H1 (cell line): Measurements from ENCODE around the gene MUS81. TPM values are rescaled to one million over a fixed set of nuclear protein-coding genes. Genes with fewer than 3 reads are reported as not detected.

Source experiments
- CTCF ChIA-PET: fragments of 300-600 bp; sonication (Branson Sonifier 250); formaldehyde crosslinking; loops from one replicate; lab custom pipeline; 2021; ENCODE audit not compliant: partially characterized antibody; lab: Charles Lee
- POLR2A ChIA-PET: fragments of 300-600 bp; sonication (Branson Sonifier 250); formaldehyde crosslinking; loops from one replicate; lab custom pipeline; 2021; ENCODE audit warnings: inconsistent platforms; ENCODE audit not compliant: partially characterized antibody; lab: Charles Lee
- DNase-seq, 2 experiments: peaks; one replicate each; pipeline versions ENCODE4 v3.0.0 to v3.0.0-alpha.2; 2010 to 2022; ENCODE audit warnings: low spot score in 2 of 2, low read depth in 1 of 2, mixed read lengths in 1 of 2
- FAIRE-seq: peaks from 2 replicates; lab custom pipeline; 2011; peaks lifted over from hg19 to GRCh38; lab: Jason Lieb, UNC
- H2AFZ ChIP-seq: 2 replicates; pipeline ENCODE4 v1.8.1; 2012; ENCODE audit warnings: low read length, inconsistent platforms
- H2AK5ac ChIP-seq: 2 replicates; pipeline ENCODE4 v1.6.1; 2013; ENCODE audit warnings: low read depth, low read length
- H2BK120ac ChIP-seq: replicated peaks from 2 replicates; pipeline ENCODE3; 2013; ENCODE audit warnings: low read depth, low read length, inconsistent platforms
- H2BK12ac ChIP-seq: 2 replicates; pipeline ENCODE4 v1.6.1; 2013; ENCODE audit warnings: low read depth, low read length
- H2BK15ac ChIP-seq: 2 replicates; pipeline ENCODE4 v1.6.1; 2013; ENCODE audit warnings: low read length
- H2BK20ac ChIP-seq: 2 replicates; pipeline ENCODE4 v1.6.1; 2013; ENCODE audit warnings: low read length
- H2BK5ac ChIP-seq: 2 replicates; pipeline ENCODE4 v1.6.1; 2013; ENCODE audit warnings: low read depth, low read length
- H3K14ac ChIP-seq: 2 replicates; pipeline ENCODE4 v1.6.1; 2013; ENCODE audit warnings: inconsistent platforms; ENCODE audit not compliant: insufficient read length
- H3K18ac ChIP-seq: 2 replicates; pipeline ENCODE4 v1.6.1; 2013; ENCODE audit warnings: low read length; ENCODE audit errors: extremely low read depth
- H3K23ac ChIP-seq: 2 replicates; pipeline ENCODE4 v1.6.1; 2013; ENCODE audit warnings: inconsistent platforms; ENCODE audit not compliant: insufficient read length
- H3K23me2 ChIP-seq: 2 replicates; pipeline ENCODE4 v1.6.1; 2013; ENCODE audit warnings: low read depth, low read length
- H3K27ac ChIP-seq: 2 replicates; pipeline ENCODE4 v1.6.1; 2011; ENCODE audit warnings: low read depth, low read length, inconsistent platforms
- H3K27me3 ChIP-seq, 4 experiments: replicated peaks in 1 of 4; 1 replicate in 1 of 4; 2 replicates in 3 of 4; pipeline versions ENCODE4 v1.6.1 to v1.8.1; 2011 to 2013; ENCODE audit warnings: low read length in 3 of 4, mild to moderate bottlenecking in 3 of 4, inconsistent platforms in 2 of 4, mixed read lengths in 2 of 4, moderate library complexity in 1 of 4; ENCODE audit not compliant: control insufficient read depth in 3 of 4, insufficient read depth in 3 of 4; ENCODE audit errors: extremely low read depth in 1 of 4
- H3K36me3 ChIP-seq, 4 experiments: 2 replicates each; pipeline versions ENCODE4 v1.6.1 to v1.8.1; 2011 to 2013; ENCODE audit warnings: mild to moderate bottlenecking in 4 of 4, low read length in 3 of 4, moderate library complexity in 2 of 4, control low read depth in 1 of 4, inconsistent platforms in 1 of 4; ENCODE audit not compliant: insufficient read depth in 4 of 4, control insufficient read depth in 2 of 4
- H3K4ac ChIP-seq: replicated peaks from 2 replicates; pipeline ENCODE3; 2013; ENCODE audit warnings: low read length, low read depth, mixed read lengths, inconsistent platforms; ENCODE audit not compliant: insufficient read length
- H3K4me1 ChIP-seq, 4 experiments: replicated peaks in 1 of 4; 1 replicate in 1 of 4; 2 replicates in 3 of 4; pipeline versions ENCODE4 v1.6.1 to v1.8.1; 2011 to 2013; ENCODE audit warnings: low read length in 3 of 4, inconsistent platforms in 2 of 4, mixed read lengths in 1 of 4; ENCODE audit not compliant: insufficient read depth in 4 of 4, control insufficient read depth in 3 of 4
- H3K4me2 ChIP-seq, 2 experiments: 2 replicates each; pipeline versions ENCODE4 v1.6.1 to v1.8.1; 2011 to 2013; ENCODE audit warnings: low read depth in 2 of 2, low read length in 2 of 2, control low read depth in 1 of 2, inconsistent platforms in 1 of 2, mild to moderate bottlenecking in 1 of 2; ENCODE audit not compliant: insufficient read depth in 1 of 2
- H3K4me3 ChIP-seq, 4 experiments: fragments of 200-600, 300-600 bp in 1 of 4; sonication (generic), shearing (Covaris generic), sonication (Bioruptor Twin) in 1 of 4; 2 replicates each; pipeline versions ENCODE4 v1.5.1 to v1.8.1; 2011 to 2016; ENCODE audit warnings: low read length in 4 of 4, low read depth in 3 of 4, control low read depth in 2 of 4, inconsistent platforms in 2 of 4, mild to moderate bottlenecking in 2 of 4, mixed read lengths in 1 of 4, moderate library complexity in 1 of 4; ENCODE audit not compliant: insufficient read depth in 2 of 4; ENCODE audit errors: extremely low read depth in 1 of 4
- H3K56ac ChIP-seq: replicated peaks from 2 replicates; pipeline ENCODE3; 2013; ENCODE audit warnings: low read depth, mild to moderate bottlenecking, mixed read lengths, low read length, inconsistent platforms; ENCODE audit not compliant: insufficient read length
- H3K79me1 ChIP-seq: 2 replicates; pipeline ENCODE4 v1.6.1; 2013; ENCODE audit warnings: low read depth, low read length, control low read depth
- H3K79me2 ChIP-seq, 2 experiments: 2 replicates each; pipeline versions ENCODE4 v1.6.1 to v1.8.1; 2012 to 2013; ENCODE audit warnings: low read length in 2 of 2, mild to moderate bottlenecking in 2 of 2, inconsistent platforms in 1 of 2; ENCODE audit not compliant: insufficient read depth in 2 of 2, control insufficient read depth in 1 of 2
- H3K9ac ChIP-seq, 4 experiments: replicated peaks in 1 of 4; 1 replicate in 1 of 4; 2 replicates in 3 of 4; pipeline versions ENCODE4 v1.6.1 to v1.8.1; 2011 to 2013; ENCODE audit warnings: low read depth in 3 of 4, low read length in 3 of 4, control low read depth in 2 of 4, mild to moderate bottlenecking in 2 of 4, moderate library complexity in 2 of 4, inconsistent platforms in 1 of 4; ENCODE audit errors: extremely low read depth in 1 of 4
- H3K9me3 ChIP-seq, 2 experiments: 2 replicates each; pipeline versions ENCODE4 v1.6.1 to v1.8.1; 2012 to 2013; ENCODE audit warnings: mild to moderate bottlenecking in 2 of 2, moderate library complexity in 2 of 2, control low read depth in 1 of 2, inconsistent platforms in 1 of 2, low read depth in 1 of 2, low read length in 1 of 2, mixed read lengths in 1 of 2; ENCODE audit not compliant: insufficient read depth in 2 of 2
- H4K20me1 ChIP-seq, 2 experiments: replicated peaks in 1 of 2; 2 replicates each; pipeline versions ENCODE3 to v1.8.1; 2011 to 2013; ENCODE audit warnings: inconsistent platforms in 2 of 2, low read length in 2 of 2, mild to moderate bottlenecking in 1 of 2; ENCODE audit not compliant: insufficient read depth in 2 of 2, control insufficient read depth in 1 of 2
- H4K5ac ChIP-seq: 2 replicates; pipeline ENCODE4 v1.6.1; 2013; ENCODE audit warnings: low read length, low read depth, mixed read lengths, inconsistent platforms; ENCODE audit not compliant: insufficient read length
- H4K8ac ChIP-seq: 2 replicates; pipeline ENCODE4 v1.8.0; 2013; ENCODE audit warnings: mild to moderate bottlenecking, moderate library complexity, low read length, inconsistent platforms; ENCODE audit not compliant: insufficient read depth; ENCODE audit errors: extremely low read depth
- H4K91ac ChIP-seq: replicated peaks from 2 replicates; pipeline ENCODE3; 2013; ENCODE audit warnings: low read length, mixed read lengths, inconsistent platforms; ENCODE audit not compliant: insufficient read length
- EGR1 ChIP-seq: IDR thresholded peaks from 2 replicates; pipeline ENCODE4 v1.6.1; 2011; ENCODE audit warnings: low read depth, low read length, borderline replicate concordance
- FOSL1 ChIP-seq: IDR thresholded peaks from 2 replicates; pipeline ENCODE4 v1.6.1; 2011; ENCODE audit warnings: mild to moderate bottlenecking, low read depth, low read length, moderate library complexity; ENCODE audit not compliant: insufficient read depth
- POLR2AphosphoS5 ChIP-seq: IDR thresholded peaks from 2 replicates; pipeline ENCODE4 v1.6.1; 2011; ENCODE audit warnings: low read depth, low read length
- RBBP5 ChIP-seq: IDR thresholded peaks from 2 replicates; pipeline ENCODE4 v1.7.1; 2012; ENCODE audit warnings: low read depth, mild to moderate bottlenecking, inconsistent platforms, low read length, moderate library complexity, borderline replicate concordance
- RNF2 ChIP-seq: fragments of 200-900, 300-1000 bp; sonication (generic); IDR thresholded peaks from 2 replicates; pipeline ENCODE4 v1.7.1; 2016; ENCODE audit warnings: borderline replicate concordance, low read depth, mild to moderate bottlenecking, antibody characterized with exemption, low read length; ENCODE audit not compliant: poor library complexity, severe bottlenecking; ENCODE audit errors: missing control alignments
- WGBS, 2 experiments: shearing (Covaris generic) in 1 of 2; methylation state at CpG; one replicate each; pipeline versions ENCODE4 v1.1.6 to v1.1.7; 2013 to 2015; ENCODE audit warnings: low lambda C conversion rate in 2 of 2, mixed read lengths in 2 of 2, inconsistent platforms in 1 of 2, low coverage in 1 of 2, missing lambda C conversion rate in 1 of 2; ENCODE audit not compliant: insufficient replicate concordance in 2 of 2, insufficient coverage in 1 of 2, insufficient read length in 1 of 2; ENCODE audit errors: extremely low coverage in 1 of 2, missing lambda C conversion rate in 1 of 2; 5-methylcytosine and 5-hydroxymethylcytosine counted together
- polyA plus RNA-seq, 7 experiments: library from polyadenylated mRNA; depleted of rRNA in 3 of 7; stranded (reverse) in 5 of 7; unstranded in 2 of 7; fragments of >200 nt in 5 of 7; fragments of 200-250 nt in 2 of 7; gene quantifications; 1 replicate in 5 of 7; 2 replicates in 1 of 7; 4 replicates in 1 of 7; pipeline versions ENCODE4 v1.2.1 to v1.2.3, GENCODE V29; 2011 to 2013; ENCODE audit warnings: missing spikeins in 2 of 7, mixed read lengths in 2 of 7
- total RNA-seq: library from RNA; stranded (reverse); fragmentation: NEBNext Ultra II Directional; extraction: Animal tissue kit (Norgen Biotek cat#: 25700); gene quantifications from 2 replicates; pipeline ENCODE4 v1.2.1, GENCODE V29; 2021

The MUS81 gene
- total and polyA plus RNA-seq, 2 of the 8 experiments (the other 6 are each of a cell fraction or from before 2014, with no cell fraction given) = 30.2 to 31.5 TPM

- Histone ChIP-seq H3K23ac (no peak overlapping the region), H3K9ac (no peak overlapping the region; a peak in 1 of 7 replicates), H3K23me2 (peaks cover 12% of the 10 kb centered on the region; the same call in 1 of the 2 replicates), H3K9me3 (no peaks in the 10 kb centered on the region), H3K4me1 (peaks cover 0 to 9% (median 7%) of the 10 kb centered on the region in 4 experiments; a peak in 5 of 7 replicates), H3K27ac (no peak overlapping the region), H2BK15ac (no peak overlapping the region), H4K20me1 (no peaks in the 10 kb centered on the region), H3K27me3 (peaks cover 0 to 14% (median 4%) of the 10 kb centered on the region in 4 experiments; a peak in 3 of 7 replicates), H3K56ac (no peak overlapping the region), H2AFZ (no peak overlapping the region), H3K79me1 (no peaks in the 10 kb centered on the region; the same call in 1 of the 2 replicates), H3K18ac (no peak overlapping the region), H4K5ac (no peak overlapping the region), H3K4me2 (no peak overlapping the region), H2BK12ac (no peak overlapping the region), H2BK20ac (no peak overlapping the region), H2AK5ac (no peak overlapping the region), H3K14ac (no peak overlapping the region), H3K36me3 (peaks cover 5 to 17% (median 14%) of the 10 kb centered on the region in 4 experiments), H4K91ac (no peak overlapping the region), H3K4me3 (no peak overlapping the region), H3K4ac (no peak overlapping the region), H2BK120ac (no peak overlapping the region), H2BK5ac (no peak overlapping the region), H4K8ac (no peak overlapping the region), H3K79me2 (peaks cover 0 to 5% of the 10 kb centered on the region in 2 experiments; a peak in 1 of 4 replicates)
- 90% methylated on average over 8 of the region's 9 CpGs; no CpG with 5 or more reads in 1 of the 2 experiments for WGBS, 2 experiments
- no peak for TF ChIP-seq EGR1
- no peak for TF ChIP-seq RNF2
- TF ChIP-seq POLR2AphosphoS5 = 0 out of 2 replicates have a peak, but pooled peaks have one; percentile 20
- no peak for TF ChIP-seq FOSL1
- no peak for TF ChIP-seq RBBP5
- CTCF ChIA-PET = interaction anchor here (0.5 to 9.9 kb wide), 5 partner anchors 13 to 228 kb away, joined by 3 to 191 read pairs (median 71); partner anchors contain the start of genes CCDC85B, FIBP and SIPA1
- FAIRE-seq = no peak
- POLR2A ChIA-PET = interaction anchor here (38.3 to 39.7 kb wide), 2 partner anchors 9 to 10 kb away, joined by 1071 read pairs; partner anchors contain the start of genes CCDC85B, CFL1, CTSW and EFEMP2
- no peak for DNase-seq
Measured at GRCh38 chr11:65865550-65866172, 5.4 kb downstream of the MUS81 start.
